Skin of body (tissue), 2 donors: ENCODE measurements around the gene CAMKMT. TPM values are rescaled to one million over a fixed set of nuclear protein-coding genes. Genes with fewer than 3 reads are reported as not detected.

Experiments
- DNase-seq: peaks from one replicate; lab custom pipeline; 2025; lab: John Stamatoyannopoulos, UW
- total RNA-seq: library from RNA; depleted of rRNA; stranded (reverse); fragments of >200 nt; gene quantifications from one replicate; pipeline ENCODE4 v1.2.3, GENCODE V29; 2014

Gene CAMKMT
- total RNA-seq, 1 donor from 2014 or later = 11.7 TPM

- DNase-seq = no peak
These were observed 408.8 kb downstream of the CAMKMT start for GRCh38 chr2:44770221-44771195.

- DNase-seq = no peak
These were observed 409.8 kb downstream of the CAMKMT start for GRCh38 chr2:44771522-44771921.

- DNase-seq = no peak
These were observed 410.4 kb downstream of the CAMKMT start for GRCh38 chr2:44772131-44772530.

GRCh38 chr2:44772669-44773378 lies 411.1 kb downstream of the CAMKMT start:
- DNase-seq = no peak

- no peak for DNase-seq
These were observed 413.2 kb downstream of the CAMKMT start for GRCh38 chr2:44774826-44775492.

- DNase-seq = no peak
These were observed 415.3 kb downstream of the CAMKMT start for GRCh38 chr2:44777036-44777435.

- no peak for DNase-seq
These were observed 415.8 kb downstream of the CAMKMT start for GRCh38 chr2:44777537-44777936.

GRCh38 chr2:44778221-44778654 lies 416.5 kb downstream of the CAMKMT start:
- DNase-seq = no peak

- DNase-seq = no peak
These were observed 417.1 kb downstream of the CAMKMT start for GRCh38 chr2:44778671-44779476.

GRCh38 chr2:44779793-44780192 lies 418.0 kb downstream of the CAMKMT start:
- DNase-seq = no peak

- DNase-seq = no peak
These were observed 418.7 kb downstream of the CAMKMT start for GRCh38 chr2:44780406-44780805.

GRCh38 chr2:44785433-44785832 lies 423.7 kb downstream of the CAMKMT start:
- no peak for DNase-seq

GRCh38 chr2:44786045-44786816 lies 424.5 kb downstream of the CAMKMT start:
- no peak for DNase-seq

- DNase-seq = no peak
These were observed 425.1 kb downstream of the CAMKMT start for GRCh38 chr2:44786817-44787214.

GRCh38 chr2:44787663-44788062 lies 425.9 kb downstream of the CAMKMT start:
- DNase-seq = no peak

- no peak for DNase-seq
These were observed 427.7 kb downstream of the CAMKMT start for GRCh38 chr2:44789446-44789845.

- no peak for DNase-seq
These were observed 428.4 kb downstream of the CAMKMT start for GRCh38 chr2:44789971-44790721.

- no peak for DNase-seq
These were observed 431.6 kb downstream of the CAMKMT start for GRCh38 chr2:44793322-44793870.

GRCh38 chr2:44796771-44797170 lies 435.0 kb downstream of the CAMKMT start:
- no peak for DNase-seq
